NCI-H1436 (cell line): ENCODE measurements around the gene TXNRD3.
"Not testable (repeated sequence)": the region's sequence is repeated elsewhere in the genome, so short reads cannot be mapped to it uniquely, and the experiment has no call there.

Experiments used
- DNase-seq: peaks from one replicate; lab custom pipeline; 2025; lab: John Stamatoyannopoulos, UW

Gene TXNRD3

DNA sequence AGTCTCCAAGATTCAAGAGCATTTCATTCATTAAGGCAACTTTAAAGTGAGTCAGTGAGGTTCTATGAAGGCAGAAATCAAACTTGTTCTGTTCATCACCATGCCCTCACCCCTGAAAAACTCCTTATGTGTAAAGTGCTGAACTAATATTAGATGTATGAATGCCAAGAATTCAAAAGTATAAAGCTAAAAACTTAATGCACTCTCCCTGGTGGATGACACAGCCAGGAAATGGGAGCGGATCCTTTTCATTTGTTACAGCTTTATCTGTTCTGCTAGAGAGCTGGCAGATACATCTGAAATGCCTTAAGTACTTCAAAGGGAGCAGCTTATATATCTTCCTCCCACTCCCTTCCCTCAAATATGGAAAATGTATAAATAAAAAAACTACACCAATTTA, 8.2 kb downstream of the TXNRD3 start:
- no peak for DNase-seq

GRCh38 chr3:126644615-126645014, 10.3 kb downstream of the TXNRD3 start:
- no peak for DNase-seq

DNA sequence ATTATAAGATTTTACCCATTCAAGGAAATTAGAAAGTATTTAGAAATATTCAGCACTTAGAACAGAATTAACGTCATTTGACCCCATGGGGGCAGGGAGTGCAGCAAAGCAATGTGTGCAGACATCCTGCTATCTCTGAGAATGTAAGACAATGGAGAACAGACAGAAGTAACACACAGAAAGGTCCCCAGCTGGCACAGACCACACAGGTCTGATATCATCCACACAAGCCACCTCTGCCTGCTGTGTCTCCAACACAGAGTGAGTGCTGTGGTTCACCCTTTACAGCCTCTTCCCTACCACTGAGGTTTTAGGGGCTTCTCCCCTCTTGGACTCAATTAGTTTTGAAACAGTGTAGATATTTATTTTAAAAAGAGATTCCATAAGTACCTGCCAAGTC, 16.1 kb downstream of the TXNRD3 start:
- DNase-seq: no peak

DNA sequence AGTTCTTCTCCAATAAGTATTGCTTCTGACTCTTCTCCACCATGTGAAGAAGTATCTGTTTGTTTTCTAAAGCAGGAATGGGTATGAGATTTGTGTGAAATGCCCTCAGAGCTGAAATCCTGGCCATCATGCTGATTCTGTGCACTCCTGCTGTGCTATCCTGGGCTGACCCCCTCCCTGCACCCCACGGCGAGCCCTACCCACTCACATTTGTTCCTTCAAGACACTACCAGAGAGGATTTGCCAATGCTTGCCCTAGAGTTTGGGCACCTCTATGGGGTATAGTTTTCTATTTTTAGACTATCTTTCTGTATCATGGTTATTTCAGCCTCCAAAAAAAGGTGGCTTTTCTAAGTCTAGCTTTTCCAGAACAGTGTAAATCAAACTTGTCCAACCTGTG, 18.5 kb downstream of the TXNRD3 start:
- DNase-seq: no peak

- no peak for DNase-seq
Measured at GRCh38 chr3:126634803-126635202, 20.1 kb downstream of the TXNRD3 start.

- no peak for DNase-seq
Measured at GRCh38 chr3:126630020-126630419, 24.9 kb downstream of the TXNRD3 start.

DNA sequence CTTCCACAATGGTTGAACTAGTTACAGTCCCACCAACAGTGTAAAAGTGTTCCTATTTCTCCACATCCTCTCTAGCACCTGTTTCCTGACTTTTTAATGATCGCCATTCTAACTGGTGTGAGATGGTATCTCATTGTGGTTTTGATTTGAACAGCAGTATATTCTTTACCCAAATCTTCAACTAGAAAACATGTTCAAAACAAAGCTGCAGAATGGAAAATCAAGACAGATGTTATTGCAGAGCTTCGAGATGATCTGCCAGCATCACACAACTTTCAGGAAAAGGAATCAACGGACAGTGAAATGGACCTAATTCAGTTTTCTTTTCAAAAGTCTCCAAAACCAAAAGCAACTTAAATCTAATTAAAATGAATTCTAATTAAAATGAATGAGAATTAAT, 29.2 kb downstream of the TXNRD3 start:
- DNase-seq: not testable (repeated sequence)

GRCh38 chr3:126622694-126623093, 32.2 kb downstream of the TXNRD3 start:
- DNase-seq: no peak

- no peak for DNase-seq
Measured at GRCh38 chr3:126621627-126622345, 33.1 kb downstream of the TXNRD3 start.

- no peak for DNase-seq
Measured at GRCh38 chr3:126621171-126621570, 33.8 kb downstream of the TXNRD3 start.

DNA sequence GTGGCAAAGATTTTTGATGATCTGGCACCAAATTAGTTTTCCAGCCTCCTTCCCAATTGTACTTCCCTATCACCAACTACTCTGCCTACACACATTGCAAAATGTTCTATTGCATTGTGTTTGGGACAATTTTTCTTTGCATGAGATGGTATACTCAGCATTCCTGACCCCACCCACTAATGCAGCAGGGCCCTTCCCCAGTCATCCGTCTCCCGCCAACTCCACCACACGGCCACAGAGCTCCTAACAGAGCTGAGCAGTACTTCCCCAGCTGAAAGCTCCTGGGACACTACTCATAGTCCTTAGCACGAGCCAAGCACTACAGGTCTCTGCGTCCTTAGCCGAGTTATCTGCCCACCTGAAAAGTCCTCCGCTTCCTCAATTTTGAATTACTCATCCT, 34.2 kb downstream of the TXNRD3 start:
- DNase-seq: no peak

DNA sequence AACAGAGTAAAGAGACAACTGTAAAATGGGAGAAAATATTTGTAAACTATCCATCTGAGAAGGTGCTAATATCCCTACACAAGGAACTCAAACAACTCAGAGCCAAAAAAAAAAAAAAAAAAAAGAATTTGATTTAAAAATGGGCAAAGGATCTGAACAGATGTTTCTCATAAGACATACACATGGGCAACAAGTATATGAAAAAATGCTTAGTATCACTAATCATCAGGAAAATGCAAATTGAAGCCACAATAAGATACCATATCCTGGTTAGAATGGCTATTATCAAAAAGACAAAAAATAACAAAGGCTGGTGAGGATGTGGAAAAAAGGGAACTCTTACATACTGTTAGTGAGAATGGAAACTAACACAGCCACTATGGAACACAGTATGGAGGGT, 36.2 kb downstream of the TXNRD3 start:
- DNase-seq: no peak

GRCh38 chr3:126618021-126618420, 36.9 kb downstream of the TXNRD3 start:
- no peak for DNase-seq

DNA sequence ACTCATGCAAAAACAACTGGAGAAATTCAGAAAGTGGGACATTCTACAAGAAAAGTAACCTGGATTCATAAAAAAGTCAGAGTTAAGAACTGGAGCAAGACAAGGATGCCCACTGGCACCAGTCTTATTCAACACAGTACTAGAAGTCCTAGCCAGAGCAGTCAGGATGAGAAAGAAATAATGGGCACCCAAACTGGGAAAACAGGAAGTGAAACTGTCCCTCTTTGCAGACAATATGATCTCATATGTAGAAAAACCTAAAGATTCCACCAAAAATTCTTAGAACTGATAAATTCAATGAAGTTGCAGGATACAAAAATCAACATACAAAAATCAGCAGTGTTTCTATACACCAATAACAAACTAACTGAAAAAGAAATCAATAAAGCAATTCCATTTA, 37.4 kb downstream of the TXNRD3 start:
- no peak for DNase-seq

GRCh38 chr3:126616931-126617330, 38.0 kb downstream of the TXNRD3 start:
- no peak for DNase-seq

- no peak for DNase-seq
Measured at GRCh38 chr3:126613479-126614188, 41.3 kb downstream of the TXNRD3 start.

DNA sequence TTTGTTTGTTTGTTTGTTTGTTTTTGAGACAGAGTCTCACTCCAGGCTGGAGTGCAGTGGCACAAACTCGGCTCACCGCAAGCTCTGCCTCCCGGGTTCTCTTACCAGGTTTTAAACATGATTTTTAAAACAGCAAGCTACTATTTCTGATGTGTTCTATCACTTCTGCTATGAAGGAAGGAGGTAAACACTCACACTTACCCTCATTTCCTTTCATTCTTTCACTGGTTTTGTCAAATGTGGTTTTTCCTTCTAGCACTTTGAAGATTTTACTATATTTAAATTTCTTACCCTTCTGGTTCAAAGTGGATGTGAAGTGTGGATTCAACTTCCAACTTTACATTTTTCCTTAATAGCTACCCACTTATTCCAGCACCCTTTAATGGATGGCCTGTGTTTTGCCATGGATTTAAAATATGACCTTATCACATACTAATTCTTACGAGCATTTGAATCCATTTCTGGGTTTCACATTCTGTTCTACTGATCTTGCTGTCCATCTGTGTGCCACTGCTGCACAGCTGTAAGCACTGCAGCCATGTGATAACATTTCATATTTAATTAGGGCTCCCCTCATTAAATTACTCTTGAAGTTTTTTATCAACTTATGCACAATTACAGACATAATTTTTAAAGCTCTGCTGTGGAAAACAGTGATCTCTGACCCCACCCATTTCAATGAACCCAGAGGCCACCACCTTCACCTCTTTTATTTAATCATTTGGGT, 42.3 kb downstream of the TXNRD3 start:
- no peak for DNase-seq

GRCh38 chr3:126609909-126610308, 45.0 kb downstream of the TXNRD3 start:
- DNase-seq: no peak

DNA sequence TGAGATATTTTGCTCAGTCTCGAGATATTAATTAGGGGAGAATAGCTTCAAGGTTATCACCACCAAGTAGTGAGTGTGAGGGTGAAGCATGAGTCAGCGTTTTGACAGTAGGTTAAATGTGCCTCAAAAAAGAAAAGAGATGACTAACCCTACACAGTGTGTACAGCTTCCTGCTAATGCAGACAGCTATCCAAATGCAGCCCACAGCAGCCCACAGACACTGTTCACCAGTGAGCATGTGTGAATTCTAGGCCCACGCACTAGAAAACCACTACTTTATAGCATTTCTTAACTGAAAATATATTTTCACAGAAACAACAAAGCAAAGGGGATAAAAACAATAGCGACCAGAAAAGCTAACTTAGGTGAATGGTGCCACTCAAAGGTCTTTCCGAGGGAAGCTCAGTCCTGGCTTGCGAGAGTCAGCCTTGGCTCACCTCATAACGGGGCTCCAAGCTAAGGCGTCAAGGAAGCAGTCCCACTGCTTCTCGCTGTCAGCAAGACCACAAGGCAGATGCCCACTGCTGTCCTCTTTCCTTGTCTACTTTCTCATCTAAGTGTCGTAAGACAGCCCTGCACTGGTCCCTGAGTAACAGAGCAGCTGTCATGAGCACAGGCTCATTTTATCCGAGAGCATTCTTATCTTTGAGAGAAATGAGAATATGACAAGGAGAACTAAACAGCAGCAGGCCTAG, 47.6 kb downstream of the TXNRD3 start:
- DNase-seq: no peak

GRCh38 chr3:126606001-126606400, 48.9 kb downstream of the TXNRD3 start:
- no peak for DNase-seq

- DNase-seq: no peak
Measured at GRCh38 chr3:126604691-126605090, 50.2 kb downstream of the TXNRD3 start.

- DNase-seq: no peak
Measured at GRCh38 chr3:126599101-126599500, 55.8 kb downstream of the TXNRD3 start.
